ENCODE measurements around the gene CCDC170.

Gene CCDC170

DNA sequence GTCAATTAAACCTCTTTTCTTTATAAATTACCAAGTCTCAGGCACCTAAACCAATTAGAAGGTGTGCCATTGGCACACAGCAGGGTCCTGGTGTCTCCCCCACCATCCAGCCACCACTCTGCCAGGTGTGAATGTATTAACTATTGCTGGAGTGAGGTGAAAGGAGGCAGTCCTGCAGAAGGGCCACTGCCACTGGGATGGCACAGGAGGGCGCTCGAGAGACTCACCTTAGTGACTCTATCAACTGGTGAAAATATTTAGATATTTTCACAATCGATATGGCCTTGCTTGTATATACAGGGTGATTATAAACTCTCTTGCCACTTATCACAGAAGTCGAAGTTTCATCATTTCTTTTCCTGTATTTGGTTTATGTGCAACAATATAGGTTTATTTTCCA, 168.1 kb downstream of the CCDC170 start:
- no peak for DNase-seq

DNA sequence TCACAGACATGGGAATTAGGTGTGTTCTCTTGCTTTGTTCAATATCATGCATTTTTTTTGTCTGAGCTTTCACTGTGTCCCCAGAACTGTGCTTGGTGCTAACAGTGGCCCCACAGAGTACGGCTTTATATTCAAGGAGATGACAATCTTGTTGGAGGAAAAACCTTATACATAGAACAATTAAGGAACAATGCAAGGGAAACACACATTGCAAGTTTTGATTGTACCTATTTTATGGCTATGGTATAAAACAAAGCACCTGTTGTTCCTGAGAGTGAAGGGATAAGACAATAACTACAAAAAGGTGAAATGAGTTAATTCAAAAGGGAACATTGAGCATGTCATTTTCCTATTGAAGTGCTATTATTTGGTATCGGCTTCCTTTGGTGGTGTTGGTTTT, 169.7 kb downstream of the CCDC170 start:
- DNase-seq, result no peak

DNA sequence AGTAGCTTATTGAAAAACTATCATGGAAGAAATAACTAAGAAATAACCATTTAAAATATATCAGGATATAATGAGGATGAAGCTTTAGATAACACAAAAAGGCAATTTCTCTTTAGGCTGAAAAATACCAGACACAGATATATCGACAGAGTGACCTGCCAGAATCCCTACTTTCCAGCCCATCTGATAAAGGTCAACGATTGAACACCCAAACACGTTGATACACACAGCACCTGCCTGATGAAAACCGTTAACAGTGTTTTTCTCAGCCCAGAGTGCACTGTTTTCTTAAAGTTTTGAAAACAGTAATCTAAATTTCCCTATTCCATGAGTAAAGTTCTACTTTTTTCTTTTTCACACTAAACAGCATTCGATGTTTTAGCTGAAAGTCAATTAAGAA, 170.6 kb downstream of the CCDC170 start:
- no peak for DNase-seq

DNA sequence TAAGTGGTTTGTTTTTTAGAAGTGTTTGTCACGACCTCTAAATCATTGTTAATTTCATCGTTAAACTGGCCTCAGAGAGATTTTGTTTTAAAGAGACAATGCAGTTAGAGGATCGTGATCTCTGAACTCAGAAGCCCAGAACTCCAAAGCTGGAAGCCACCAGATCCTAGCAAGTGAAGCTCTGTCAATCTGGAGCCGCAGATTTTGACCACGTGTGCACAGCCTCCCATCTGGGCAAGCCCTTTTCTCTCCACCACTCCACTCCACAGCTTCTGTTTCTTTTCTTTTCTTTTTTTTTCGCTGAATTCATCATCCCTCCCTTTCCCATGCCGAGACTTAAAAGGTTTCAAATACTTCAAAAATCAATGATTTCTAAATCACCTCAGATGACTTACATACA, 171.5 kb downstream of the CCDC170 start:
- no peak for DNase-seq

DNA sequence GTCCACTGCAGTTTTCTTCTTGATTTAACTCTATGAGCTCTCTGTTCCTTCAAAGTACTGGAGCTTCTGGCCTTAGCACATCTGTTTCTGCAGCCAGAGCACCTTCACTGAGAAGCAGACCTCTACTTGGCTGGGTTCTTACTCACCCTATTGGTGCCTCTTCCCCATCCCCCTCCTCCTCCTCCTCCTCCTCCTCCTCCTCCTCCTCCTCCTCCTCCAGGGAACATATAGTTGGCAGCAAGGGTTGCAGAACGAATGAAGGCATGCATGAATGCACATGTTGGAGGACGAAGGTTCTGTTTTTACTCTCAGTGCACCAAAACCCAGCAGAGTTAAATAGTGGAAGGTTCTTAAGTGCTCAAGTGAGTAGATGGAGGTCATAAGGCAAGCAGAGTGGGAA, 172.7 kb downstream of the CCDC170 start:
- DNase-seq, result no peak

DNA sequence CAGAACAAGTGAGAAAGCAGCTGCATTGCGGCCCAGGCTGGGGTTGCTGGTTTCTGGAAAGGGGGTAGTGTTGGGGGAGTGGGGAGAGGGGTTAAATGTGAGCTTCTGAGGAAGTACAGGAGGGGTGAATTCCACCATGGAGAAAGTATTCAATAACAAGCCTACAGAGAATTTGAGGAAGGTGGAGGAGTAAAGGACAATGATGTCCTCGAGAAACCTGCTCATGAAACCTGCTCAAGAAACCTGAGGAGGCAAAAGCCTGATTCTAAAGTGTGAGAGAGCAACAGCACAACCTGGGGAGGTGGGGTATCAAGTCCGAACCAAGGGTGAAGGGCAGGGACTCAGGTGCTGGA, 175.4 kb downstream of the CCDC170 start:
- no peak for DNase-seq

DNA sequence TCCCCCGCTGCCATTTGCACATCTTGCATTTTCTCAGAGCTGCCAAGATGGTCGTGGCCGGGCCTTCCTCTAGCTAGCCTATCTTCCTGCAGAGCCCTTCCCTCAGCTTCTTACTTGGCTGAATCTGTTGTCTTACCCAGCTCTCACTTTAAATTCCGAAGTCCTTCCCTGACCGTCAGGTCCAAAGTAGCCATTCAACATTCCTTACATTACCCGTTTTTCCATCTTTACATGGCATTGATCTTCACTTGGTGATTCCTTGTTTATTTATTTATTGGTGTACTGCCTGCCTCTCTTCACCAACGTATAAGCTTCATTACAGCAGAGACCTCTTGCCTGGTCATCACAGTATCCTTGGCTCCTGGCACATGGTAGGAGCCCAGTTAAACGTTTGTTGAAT, 176.3 kb downstream of the CCDC170 start:
- DNase-seq, result no peak

Measured in NCI-H1436 (cell line).